ENCODE measurements around the gene PROSER3. TPM values are rescaled to one million over a fixed set of nuclear protein-coding genes. Genes with fewer than 3 reads are reported as not detected.

Gene PROSER3
- total and polyA plus RNA-seq, 2 experiments from 2014 or later: 12.2 to 26.5 TPM

GRCh38 chr19:35816262-35816661 is 58.3 kb downstream of the PROSER3 start:
- Histone ChIP-seq H3K4me1 (ENCODE audit: insufficient read depth) (no peaks in the 10 kb centered on the region), H3K27ac (no peak overlapping the region), H3K27me3 (no peaks in the 10 kb centered on the region), H2AFZ (no peak overlapping the region), H4K20me1 (ENCODE audit: insufficient read depth, poor library complexity, severe bottlenecking) (no peaks in the 10 kb centered on the region), H3K9me3 (ENCODE audit: low read depth) (no peaks in the 10 kb centered on the region), H3K36me3 (replicated peaks; ENCODE audit: insufficient read depth, low read depth) (no peaks in the 10 kb centered on the region), H3K4me3 (no peak overlapping the region), H3K4me2 (no peak overlapping the region), H3K9me2 (replicated peaks; ENCODE audit: insufficient read depth) (no peaks in the 10 kb centered on the region), H3K79me2 (no peaks in the 10 kb centered on the region)
- no peak for DNase-seq (ENCODE audit: low spot score)
- WGBS (ENCODE audit: low lambda C conversion rate, missing lambda C conversion rate): 58% methylated on average over 6 of the region's 6 CpGs
- no peak for TF ChIP-seq CTCF (IDR thresholded peaks at IDR 0.05; ENCODE audit: poor library complexity)
- no peak for TF ChIP-seq EZH2phosphoT487 (IDR thresholded peaks at IDR 0.05; ENCODE audit: low read depth, severe bottlenecking, unreplicated experiment)
- TF ChIP-seq EZH2 (IDR thresholded peaks at IDR 0.05; ENCODE audit: borderline replicate concordance): no peak

DNA sequence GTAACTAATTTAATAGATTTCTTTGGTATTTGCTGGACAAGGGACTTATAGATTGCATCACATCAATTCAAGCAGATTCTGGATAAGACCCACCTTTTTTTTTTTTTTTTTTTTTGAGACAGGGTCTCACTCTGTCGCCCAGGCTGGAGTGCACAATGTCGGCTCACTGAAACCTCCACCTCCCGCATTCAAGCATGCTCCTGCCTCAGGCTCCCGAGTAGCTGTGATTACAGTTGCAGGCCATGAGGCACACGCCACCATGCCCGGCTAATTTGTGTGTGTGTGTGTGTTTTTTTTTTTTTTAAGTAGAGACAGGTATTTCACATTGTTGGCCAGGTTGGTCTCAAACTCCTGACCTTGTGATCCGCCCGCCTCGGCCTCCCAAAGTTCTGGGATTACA is 58.9 kb downstream of the PROSER3 start:
- Histone ChIP-seq H3K4me1 (ENCODE audit: insufficient read depth) (no peaks in the 10 kb centered on the region), H4K20me1 (ENCODE audit: insufficient read depth, poor library complexity, severe bottlenecking) (no peaks in the 10 kb centered on the region), H3K4me2 (no peak overlapping the region), H3K4me3 (no peak overlapping the region), H2AFZ (no peak overlapping the region), H3K9me2 (replicated peaks; ENCODE audit: insufficient read depth) (no peaks in the 10 kb centered on the region), H3K79me2 (no peaks in the 10 kb centered on the region), H3K27me3 (no peaks in the 10 kb centered on the region), H3K27ac (no peak overlapping the region), H3K9me3 (ENCODE audit: low read depth) (no peaks in the 10 kb centered on the region), H3K36me3 (replicated peaks; ENCODE audit: insufficient read depth, low read depth) (no peaks in the 10 kb centered on the region)
- 84% methylated on average over 9 of the region's 9 CpGs for WGBS (ENCODE audit: low lambda C conversion rate, missing lambda C conversion rate)
- no peak for TF ChIP-seq EZH2phosphoT487 (IDR thresholded peaks at IDR 0.05; ENCODE audit: low read depth, severe bottlenecking, unreplicated experiment)
- TF ChIP-seq CTCF (IDR thresholded peaks at IDR 0.05; ENCODE audit: poor library complexity): no peak
- no peak for TF ChIP-seq EZH2 (IDR thresholded peaks at IDR 0.05; ENCODE audit: borderline replicate concordance)
- no peak for DNase-seq (ENCODE audit: low spot score)

- no peak overlapping the region for H3K27ac ChIP-seq
- TF ChIP-seq EZH2 (IDR thresholded peaks at IDR 0.05; ENCODE audit: borderline replicate concordance) (no peak), EZH2phosphoT487 (IDR thresholded peaks at IDR 0.05; ENCODE audit: low read depth, severe bottlenecking, unreplicated experiment) (no peak), CTCF (IDR thresholded peaks at IDR 0.05; ENCODE audit: poor library complexity) (no peak)
- H3K27me3 ChIP-seq: no peaks in the 10 kb centered on the region
- DNase-seq (ENCODE audit: low spot score): no peak
- H3K4me3 ChIP-seq: no peak overlapping the region
- no peak overlapping the region for H2AFZ ChIP-seq
- no peaks in the 10 kb centered on the region for H3K9me3 ChIP-seq (ENCODE audit: low read depth)
- no peaks in the 10 kb centered on the region for H3K79me2 ChIP-seq
- no peak overlapping the region for H3K4me2 ChIP-seq
- no peaks in the 10 kb centered on the region for H3K9me2 ChIP-seq (replicated peaks; ENCODE audit: insufficient read depth)
- 79% methylated on average over 3 of the region's 3 CpGs for WGBS (ENCODE audit: low lambda C conversion rate, missing lambda C conversion rate)
- H3K36me3 ChIP-seq (replicated peaks; ENCODE audit: insufficient read depth, low read depth): no peaks in the 10 kb centered on the region
- no peaks in the 10 kb centered on the region for H4K20me1 ChIP-seq (ENCODE audit: insufficient read depth, poor library complexity, severe bottlenecking)
- H3K4me1 ChIP-seq (ENCODE audit: insufficient read depth): no peaks in the 10 kb centered on the region
Observed at GRCh38 chr19:35818445-35818844, 60.5 kb downstream of the PROSER3 start.

Other genes with a start within 250 kb of the PROSER3 start
- gene DMKN, start 244.5 kb upstream of the PROSER3 start, total RNA-seq: 57.0 and 64.1 TPM in 2 replicates
- gene DMKN, start 244.5 kb upstream of the PROSER3 start, polyA plus RNA-seq: 99.5 and 111 TPM in 2 replicates
- gene SBSN, start 229.9 kb upstream of the PROSER3 start, total RNA-seq: 0.40 TPM in 1 of 2 replicates, not detected in the other
- gene SBSN, start 229.9 kb upstream of the PROSER3 start, polyA plus RNA-seq: 0.19 and 0.66 TPM in 2 replicates
- gene GAPDHS, start 224.7 kb upstream of the PROSER3 start, total RNA-seq: not detected in 2 replicates
- not detected in 2 replicates for gene GAPDHS, start 224.7 kb upstream of the PROSER3 start, polyA plus RNA-seq
- gene TMEM147, start 212.6 kb upstream of the PROSER3 start, total RNA-seq: 115 and 133 TPM in 2 replicates
- 287 and 288 TPM in 2 replicates for gene TMEM147, start 212.6 kb upstream of the PROSER3 start, polyA plus RNA-seq
- 5.0 and 6.4 TPM in 2 replicates for gene ATP4A, start 194.5 kb upstream of the PROSER3 start, total RNA-seq
- gene ATP4A, start 194.5 kb upstream of the PROSER3 start, polyA plus RNA-seq: 3.5 and 5.1 TPM in 2 replicates
- not detected in 2 replicates for gene PMIS2, start 172.0 kb upstream of the PROSER3 start, total RNA-seq
- gene PMIS2, start 172.0 kb upstream of the PROSER3 start, polyA plus RNA-seq: not detected in 2 replicates
- gene HAUS5, start 145.4 kb upstream of the PROSER3 start, total RNA-seq: 4.9 and 6.3 TPM in 2 replicates
- 12.6 and 15.4 TPM in 2 replicates for gene HAUS5, start 145.4 kb upstream of the PROSER3 start, polyA plus RNA-seq
- gene RBM42, start 129.1 kb upstream of the PROSER3 start, total RNA-seq: 43.3 and 43.6 TPM in 2 replicates
- 113 and 125 TPM in 2 replicates for gene RBM42, start 129.1 kb upstream of the PROSER3 start, polyA plus RNA-seq
- 1.0 and 1.4 TPM in 2 replicates for gene ETV2, start 116.4 kb upstream of the PROSER3 start, total RNA-seq
- gene ETV2, start 116.4 kb upstream of the PROSER3 start, polyA plus RNA-seq: 0.79 and 3.5 TPM in 2 replicates
- gene COX6B1, start 109.9 kb upstream of the PROSER3 start, total RNA-seq: 586 and 603 TPM in 2 replicates
- 635 and 692 TPM in 2 replicates for gene COX6B1, start 109.9 kb upstream of the PROSER3 start, polyA plus RNA-seq
- 3.6 and 7.8 TPM in 2 replicates for gene UPK1A, start 91.7 kb upstream of the PROSER3 start, total RNA-seq
- gene UPK1A, start 91.7 kb upstream of the PROSER3 start, polyA plus RNA-seq: 19.6 and 27.5 TPM in 2 replicates
- gene ZBTB32, start 53.6 kb upstream of the PROSER3 start, total RNA-seq: not detected in 2 replicates
- gene ZBTB32, start 53.6 kb upstream of the PROSER3 start, polyA plus RNA-seq: 0.11 and 0.80 TPM in 2 replicates
- 6.9 and 12.8 TPM in 2 replicates for gene KMT2B, start 40.2 kb upstream of the PROSER3 start, total RNA-seq
- gene KMT2B, start 40.2 kb upstream of the PROSER3 start, polyA plus RNA-seq: 9.3 and 10.7 TPM in 2 replicates
- 3.6 and 5.6 TPM in 2 replicates for gene IGFLR1, start 15.7 kb upstream of the PROSER3 start, total RNA-seq
- gene IGFLR1, start 15.7 kb upstream of the PROSER3 start, polyA plus RNA-seq: 4.5 and 4.6 TPM in 2 replicates
- gene U2AF1L4, start 12.8 kb upstream of the PROSER3 start, total RNA-seq: 11.4 and 27.4 TPM in 2 replicates
- gene U2AF1L4, start 12.8 kb upstream of the PROSER3 start, polyA plus RNA-seq: 60.7 and 76.0 TPM in 2 replicates
- gene PSENEN, start 12.5 kb upstream of the PROSER3 start, total RNA-seq: 24.8 and 39.1 TPM in 2 replicates
- 106 and 127 TPM in 2 replicates for gene PSENEN, start 12.5 kb upstream of the PROSER3 start, polyA plus RNA-seq
- gene LIN37, start 9.6 kb upstream of the PROSER3 start, total RNA-seq: 7.9 and 12.0 TPM in 2 replicates
- gene LIN37, start 9.6 kb upstream of the PROSER3 start, polyA plus RNA-seq: 13.6 and 17.6 TPM in 2 replicates
- gene HSPB6, start 1.1 kb upstream of the PROSER3 start, total RNA-seq: 7.1 and 14.2 TPM in 2 replicates
- gene HSPB6, start 1.1 kb upstream of the PROSER3 start, polyA plus RNA-seq: 235 and 240 TPM in 2 replicates
- gene ARHGAP33, start 17.4 kb downstream of the PROSER3 start, total RNA-seq: 0.84 and 6.7 TPM in 2 replicates
- gene ARHGAP33, start 17.4 kb downstream of the PROSER3 start, polyA plus RNA-seq: 7.9 and 11.4 TPM in 2 replicates
- gene PRODH2, start 54.7 kb downstream of the PROSER3 start, total RNA-seq: 5.1 and 6.8 TPM in 2 replicates
- gene PRODH2, start 54.7 kb downstream of the PROSER3 start, polyA plus RNA-seq: 7.1 and 13.9 TPM in 2 replicates
- gene NPHS1, start 94.3 kb downstream of the PROSER3 start, total RNA-seq: 0.30 and 0.36 TPM in 2 replicates
- gene NPHS1, start 94.3 kb downstream of the PROSER3 start, polyA plus RNA-seq: 0.15 and 0.76 TPM in 2 replicates
- 0.12 and 1.4 TPM in 2 replicates for gene KIRREL2, start 98.7 kb downstream of the PROSER3 start, total RNA-seq
- gene KIRREL2, start 98.7 kb downstream of the PROSER3 start, polyA plus RNA-seq: 0.64 and 2.3 TPM in 2 replicates
- gene APLP1, start 110.4 kb downstream of the PROSER3 start, total RNA-seq: 19.8 and 29.0 TPM in 2 replicates
- gene APLP1, start 110.4 kb downstream of the PROSER3 start, polyA plus RNA-seq: 115 and 147 TPM in 2 replicates
- 2.7 and 3.9 TPM in 2 replicates for gene NFKBID, start 142.4 kb downstream of the PROSER3 start, total RNA-seq
- 7.3 and 10.8 TPM in 2 replicates for gene NFKBID, start 142.4 kb downstream of the PROSER3 start, polyA plus RNA-seq
- gene HCST, start 144.4 kb downstream of the PROSER3 start, total RNA-seq: 0.97 and 1.4 TPM in 2 replicates
- gene HCST, start 144.4 kb downstream of the PROSER3 start, polyA plus RNA-seq: 3.9 and 4.8 TPM in 2 replicates
- 2.8 and 5.9 TPM in 2 replicates for gene TYROBP, start 150.1 kb downstream of the PROSER3 start, total RNA-seq
- gene TYROBP, start 150.1 kb downstream of the PROSER3 start, polyA plus RNA-seq: 2.9 and 4.9 TPM in 2 replicates
- 4.7 and 5.3 TPM in 2 replicates for gene LRFN3, start 178.2 kb downstream of the PROSER3 start, total RNA-seq
- gene LRFN3, start 178.2 kb downstream of the PROSER3 start, polyA plus RNA-seq: 15.6 and 19.2 TPM in 2 replicates
- gene SDHAF1, start 237.0 kb downstream of the PROSER3 start, total RNA-seq: 34.4 and 36.5 TPM in 2 replicates
- gene SDHAF1, start 237.0 kb downstream of the PROSER3 start, polyA plus RNA-seq: 23.9 and 28.6 TPM in 2 replicates